ENCODE results near the gene EHD4. TPM values are rescaled to one million over a fixed set of nuclear protein-coding genes. Genes with fewer than 3 reads are reported as not detected.

EHD4 gene
- total RNA-seq, 1 experiment from 2014 or later: 20.2 TPM

GRCh38 chr15:41896566-41896965 is 75.8 kb downstream of the EHD4 start:
- no peaks in the 10 kb centered on the region for H3K4me1 Mint-ChIP-seq (ENCODE audit: low read depth, unreplicated experiment)
- H3K9me3 Mint-ChIP-seq (ENCODE audit: low read depth, unreplicated experiment): no peaks in the 10 kb centered on the region
- no peak overlapping the region for H3K27ac Mint-ChIP-seq (ENCODE audit: unreplicated experiment)
- H3K4me3 Mint-ChIP-seq (ENCODE audit: low read depth, unreplicated experiment): no peak overlapping the region
- CTCF ChIA-PET: no interaction called here
- peaks cover 7% of the 10 kb centered on the region for H3K36me3 Mint-ChIP-seq (ENCODE audit: insufficient read depth, unreplicated experiment)
- no TSS peak for BruUV-seq (replicated peaks)
- TF ChIP-seq, protein P1, sequence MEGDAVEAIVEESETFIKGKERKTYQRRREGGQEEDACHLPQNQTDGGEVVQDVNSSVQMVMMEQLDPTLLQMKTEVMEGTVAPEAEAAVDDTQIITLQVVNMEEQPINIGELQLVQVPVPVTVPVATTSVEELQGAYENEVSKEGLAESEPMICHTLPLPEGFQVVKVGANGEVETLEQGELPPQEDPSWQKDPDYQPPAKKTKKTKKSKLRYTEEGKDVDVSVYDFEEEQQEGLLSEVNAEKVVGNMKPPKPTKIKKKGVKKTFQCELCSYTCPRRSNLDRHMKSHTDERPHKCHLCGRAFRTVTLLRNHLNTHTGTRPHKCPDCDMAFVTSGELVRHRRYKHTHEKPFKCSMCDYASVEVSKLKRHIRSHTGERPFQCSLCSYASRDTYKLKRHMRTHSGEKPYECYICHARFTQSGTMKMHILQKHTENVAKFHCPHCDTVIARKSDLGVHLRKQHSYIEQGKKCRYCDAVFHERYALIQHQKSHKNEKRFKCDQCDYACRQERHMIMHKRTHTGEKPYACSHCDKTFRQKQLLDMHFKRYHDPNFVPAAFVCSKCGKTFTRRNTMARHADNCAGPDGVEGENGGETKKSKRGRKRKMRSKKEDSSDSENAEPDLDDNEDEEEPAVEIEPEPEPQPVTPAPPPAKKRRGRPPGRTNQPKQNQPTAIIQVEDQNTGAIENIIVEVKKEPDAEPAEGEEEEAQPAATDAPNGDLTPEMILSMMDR (IDR thresholded peaks at IDR 0.05; ENCODE audit: unreplicated experiment): no peak
- DNase-seq: no peak
- intact Hi-C loops (cut with micrococcal nuclease; ENCODE audit: unreplicated experiment): no loop called here
- no peaks in the 10 kb centered on the region for H3K27me3 Mint-ChIP-seq (ENCODE audit: unreplicated experiment)

DNA sequence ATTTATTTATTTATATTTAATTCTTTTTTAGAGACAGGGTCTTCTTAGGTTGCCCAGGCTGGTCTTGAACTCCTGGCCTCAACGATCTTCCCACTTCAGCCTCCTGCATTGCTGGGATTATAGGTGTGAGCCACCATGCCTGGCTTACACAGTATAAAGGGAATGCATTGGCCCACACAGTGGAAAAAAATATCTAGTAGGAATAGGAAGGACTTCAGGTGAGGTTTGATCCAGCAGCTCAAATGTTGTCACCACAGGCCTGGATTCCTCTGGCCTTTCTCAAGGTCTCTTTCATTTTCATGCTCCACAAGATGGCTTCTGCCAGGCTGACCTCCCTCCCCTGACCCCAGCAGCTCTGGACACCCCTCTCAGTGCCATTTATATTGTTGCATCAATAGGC is 76.4 kb downstream of the EHD4 start:
- Mint-ChIP-seq H3K36me3 (ENCODE audit: insufficient read depth, unreplicated experiment) (peaks cover 7% of the 10 kb centered on the region), H3K27me3 (ENCODE audit: unreplicated experiment) (no peaks in the 10 kb centered on the region), H3K27ac (ENCODE audit: unreplicated experiment) (no peak overlapping the region), H3K4me1 (ENCODE audit: low read depth, unreplicated experiment) (no peaks in the 10 kb centered on the region), H3K4me3 (ENCODE audit: low read depth, unreplicated experiment) (no peak overlapping the region), H3K9me3 (ENCODE audit: low read depth, unreplicated experiment) (no peaks in the 10 kb centered on the region)
- DNase-seq: no peak
- TF ChIP-seq, protein P1 (IDR thresholded peaks at IDR 0.05; ENCODE audit: unreplicated experiment): no peak
- no TSS peak for BruUV-seq (replicated peaks)
- intact Hi-C loops (cut with micrococcal nuclease; ENCODE audit: unreplicated experiment): no loop called here
- CTCF ChIA-PET: interaction anchor here (2.0 kb wide), 1 partner anchor 122 kb away, joined by 5 read pairs; the partner anchor contains the start of gene MAPKBP1

DNA sequence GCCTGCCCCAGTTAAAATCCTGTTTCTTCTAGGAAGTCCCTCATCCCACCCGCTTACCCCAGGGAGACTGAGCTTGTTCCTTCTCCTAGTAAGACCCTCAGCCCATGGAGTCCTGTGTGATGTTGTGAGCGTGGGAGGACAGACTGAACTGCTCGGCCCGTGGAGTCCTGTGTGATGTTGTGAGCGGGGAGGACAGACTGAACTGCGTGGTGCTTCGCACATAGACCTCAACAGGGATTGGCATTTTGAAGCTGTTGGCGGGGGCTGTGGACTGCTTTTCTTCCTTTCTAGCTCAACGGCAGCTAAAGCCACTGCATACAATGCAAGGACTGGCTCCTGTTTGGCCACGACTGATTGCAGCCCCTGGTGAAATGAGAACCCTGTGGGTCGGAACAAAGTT is 76.9 kb downstream of the EHD4 start:
- Mint-ChIP-seq H3K27ac (ENCODE audit: unreplicated experiment) (peak overlapping the region; percentile 66), H3K4me1 (ENCODE audit: low read depth, unreplicated experiment) (no peaks in the 10 kb centered on the region), H3K27me3 (ENCODE audit: unreplicated experiment) (no peaks in the 10 kb centered on the region), H3K9me3 (ENCODE audit: low read depth, unreplicated experiment) (no peaks in the 10 kb centered on the region), H3K36me3 (ENCODE audit: insufficient read depth, unreplicated experiment) (peaks cover 7% of the 10 kb centered on the region), H3K4me3 (ENCODE audit: low read depth, unreplicated experiment) (peak overlapping the region; percentile 54)
- no TSS peak for BruUV-seq (replicated peaks)
- CTCF ChIA-PET: interaction anchor here (0.9 to 2.0 kb wide), 2 partner anchors 9 to 121 kb away, joined by 3 to 5 read pairs; partner anchors contain the start of gene MAPKBP1
- DNase-seq: no peak
- TF ChIP-seq, protein P1 (IDR thresholded peaks at IDR 0.05; ENCODE audit: unreplicated experiment): no peak
- intact Hi-C loops (cut with micrococcal nuclease; ENCODE audit: unreplicated experiment): no loop called here

- no peaks in the 10 kb centered on the region for H3K9me3 Mint-ChIP-seq (ENCODE audit: low read depth, unreplicated experiment)
- intact Hi-C loops (cut with micrococcal nuclease; ENCODE audit: unreplicated experiment): no loop called here
- DNase-seq: peak; percentile 52
- TF ChIP-seq, protein P1 (IDR thresholded peaks at IDR 0.05; ENCODE audit: unreplicated experiment): no peak
- peak overlapping the region; percentile 54 for H3K4me3 Mint-ChIP-seq (ENCODE audit: low read depth, unreplicated experiment)
- H3K4me1 Mint-ChIP-seq (ENCODE audit: low read depth, unreplicated experiment): no peaks in the 10 kb centered on the region
- H3K27ac Mint-ChIP-seq (ENCODE audit: unreplicated experiment): peak overlapping the region; percentile 66
- no TSS peak for BruUV-seq (replicated peaks)
- H3K36me3 Mint-ChIP-seq (ENCODE audit: insufficient read depth, unreplicated experiment): peaks cover 7% of the 10 kb centered on the region
- H3K27me3 Mint-ChIP-seq (ENCODE audit: unreplicated experiment): no peaks in the 10 kb centered on the region
- CTCF ChIA-PET: interaction anchor here (0.9 to 2.0 kb wide), 2 partner anchors 10 to 121 kb away, joined by 3 to 5 read pairs; partner anchors contain the start of gene MAPKBP1
Measured at GRCh38 chr15:41894791-41895463, 77.4 kb downstream of the EHD4 start.

Measured in Calu3 (cell line).